Left hindlimb (tissue), 1 donor: ENCODE data around the gene PLEKHG4B.
"Not testable (repeated sequence)": the region's sequence is repeated elsewhere in the genome, so short reads cannot be mapped to it uniquely, and the experiment has no call there.

Experiments
- DNase-seq: peaks from one replicate; pipeline ENCODE4 v3.0.0-alpha.2; 2018

The PLEKHG4B gene

GRCh38 chr5:96976-97660 lies 5.2 kb downstream of the PLEKHG4B start:
- DNase-seq, result no peak

- DNase-seq, result no peak
Measured at GRCh38 chr5:99815-100214, 7.8 kb downstream of the PLEKHG4B start.

- DNase-seq, result no peak
Measured at GRCh38 chr5:102411-103043, 10.6 kb downstream of the PLEKHG4B start.

- not testable (repeated sequence) for DNase-seq
Measured at GRCh38 chr5:104106-104505, 12.1 kb downstream of the PLEKHG4B start.

GRCh38 chr5:104778-105296 lies 12.9 kb downstream of the PLEKHG4B start:
- DNase-seq, result no peak

GRCh38 chr5:105504-106070 lies 13.6 kb downstream of the PLEKHG4B start:
- no peak for DNase-seq

GRCh38 chr5:106587-106986 lies 14.6 kb downstream of the PLEKHG4B start:
- no peak for DNase-seq

- no peak for DNase-seq
Measured at GRCh38 chr5:107526-107925, 15.6 kb downstream of the PLEKHG4B start.

GRCh38 chr5:109826-110225 lies 17.9 kb downstream of the PLEKHG4B start:
- DNase-seq, result no peak

GRCh38 chr5:110270-110888 lies 18.4 kb downstream of the PLEKHG4B start:
- DNase-seq, result no peak

GRCh38 chr5:111171-111570 lies 19.2 kb downstream of the PLEKHG4B start:
- DNase-seq, result no peak

GRCh38 chr5:119486-120097 lies 27.6 kb downstream of the PLEKHG4B start:
- DNase-seq, result no peak

GRCh38 chr5:121432-121831 lies 29.5 kb downstream of the PLEKHG4B start:
- no peak for DNase-seq

- no peak for DNase-seq
Measured at GRCh38 chr5:125815-126214, 33.8 kb downstream of the PLEKHG4B start.

- DNase-seq, result no peak
Measured at GRCh38 chr5:126806-127205, 34.8 kb downstream of the PLEKHG4B start.

- no peak for DNase-seq
Measured at GRCh38 chr5:127886-128285, 35.9 kb downstream of the PLEKHG4B start.

- DNase-seq, result no peak
Measured at GRCh38 chr5:128446-128845, 36.5 kb downstream of the PLEKHG4B start.

- DNase-seq, result no peak
Measured at GRCh38 chr5:129148-129547, 37.2 kb downstream of the PLEKHG4B start.

GRCh38 chr5:129820-130219 lies 37.9 kb downstream of the PLEKHG4B start:
- DNase-seq, result no peak

GRCh38 chr5:130601-131131 lies 38.7 kb downstream of the PLEKHG4B start:
- no peak for DNase-seq

- no peak for DNase-seq
Measured at GRCh38 chr5:136901-137300, 44.9 kb downstream of the PLEKHG4B start.

- DNase-seq, result no peak
Measured at GRCh38 chr5:137741-138140, 45.8 kb downstream of the PLEKHG4B start.

- no peak for DNase-seq
Measured at GRCh38 chr5:138936-139335, 47.0 kb downstream of the PLEKHG4B start.
